ENCODE data around the gene RFC3.
"Not testable (repeated sequence)": the region's sequence is repeated elsewhere in the genome, so short reads cannot be mapped to it uniquely, and the experiment has no call there.

The RFC3 gene

GRCh38 chr13:33789739-33790138, 28.2 kb upstream of the RFC3 start:
- in situ Hi-C loops (cut with HindIII; ENCODE audit: low pct_unique_long_range_greater_than_20kb, low sequenced_read_pairs) = no loop called here
- DNase-seq (ENCODE audit: low read depth in 1 of 2, low spot score in 1 of 2) = no peak
- no peak for TF ChIP-seq JUND (IDR thresholded peaks at IDR 0.05; ENCODE audit: low read depth)

GRCh38 chr13:33793726-33794125, 24.2 kb upstream of the RFC3 start:
- in situ Hi-C loops (cut with HindIII; ENCODE audit: low pct_unique_long_range_greater_than_20kb, low sequenced_read_pairs) = no loop called here
- TF ChIP-seq JUND (IDR thresholded peaks at IDR 0.05; ENCODE audit: low read depth) = no peak
- no peak for DNase-seq (ENCODE audit: low read depth in 1 of 2, low spot score in 1 of 2)

GRCh38 chr13:33794576-33794975, 23.4 kb upstream of the RFC3 start:
- TF ChIP-seq JUND (IDR thresholded peaks at IDR 0.05; ENCODE audit: low read depth) = no peak

GRCh38 chr13:33796095-33796494, 21.9 kb upstream of the RFC3 start:
- in situ Hi-C loops (cut with HindIII; ENCODE audit: low pct_unique_long_range_greater_than_20kb, low sequenced_read_pairs) = no loop called here
- TF ChIP-seq JUND (IDR thresholded peaks at IDR 0.05; ENCODE audit: low read depth) = no peak
- DNase-seq (ENCODE audit: low read depth in 1 of 2, low spot score in 1 of 2) = no peak

More at GRCh38 chr13:33794576-33794975, 23.4 kb upstream of the RFC3 start:
- no peak for DNase-seq (ENCODE audit: low read depth in 1 of 2, low spot score in 1 of 2)
- in situ Hi-C loops (cut with HindIII; ENCODE audit: low pct_unique_long_range_greater_than_20kb, low sequenced_read_pairs) = no loop called here

- no peak for DNase-seq (ENCODE audit: low read depth in 1 of 2, low spot score in 1 of 2)
- no peak for TF ChIP-seq JUND (IDR thresholded peaks at IDR 0.05; ENCODE audit: low read depth)
- in situ Hi-C loops (cut with HindIII; ENCODE audit: low pct_unique_long_range_greater_than_20kb, low sequenced_read_pairs) = no loop called here
Measured at GRCh38 chr13:33797622-33798021, 20.3 kb upstream of the RFC3 start.

- in situ Hi-C loops (cut with HindIII; ENCODE audit: low pct_unique_long_range_greater_than_20kb, low sequenced_read_pairs) = no loop called here
- TF ChIP-seq JUND (IDR thresholded peaks at IDR 0.05; ENCODE audit: low read depth) = no peak
- DNase-seq (ENCODE audit: low read depth in 1 of 2, low spot score in 1 of 2) = no peak
Measured at GRCh38 chr13:33798023-33798422, 19.9 kb upstream of the RFC3 start.

GRCh38 chr13:33799950-33800592, 17.9 kb upstream of the RFC3 start:
- TF ChIP-seq JUND (IDR thresholded peaks at IDR 0.05; ENCODE audit: low read depth) = no peak
- in situ Hi-C loops (cut with HindIII; ENCODE audit: low pct_unique_long_range_greater_than_20kb, low sequenced_read_pairs) = no loop called here
- peak in 1 of 2 experiments; percentile 36 for DNase-seq (ENCODE audit: low read depth in 1 of 2, low spot score in 1 of 2)

- DNase-seq (ENCODE audit: low read depth in 1 of 2, low spot score in 1 of 2) = no peak
- in situ Hi-C loops (cut with HindIII; ENCODE audit: low pct_unique_long_range_greater_than_20kb, low sequenced_read_pairs) = no loop called here
- no peak for TF ChIP-seq JUND (IDR thresholded peaks at IDR 0.05; ENCODE audit: low read depth)
Measured at GRCh38 chr13:33800646-33801186, 17.2 kb upstream of the RFC3 start.

- TF ChIP-seq JUND (IDR thresholded peaks at IDR 0.05; ENCODE audit: low read depth) = no peak
- in situ Hi-C loops (cut with HindIII; ENCODE audit: low pct_unique_long_range_greater_than_20kb, low sequenced_read_pairs) = no loop called here
- DNase-seq (ENCODE audit: low read depth in 1 of 2, low spot score in 1 of 2) = no peak
Measured at GRCh38 chr13:33806470-33807248, 11.3 kb upstream of the RFC3 start.

- in situ Hi-C loops (cut with HindIII; ENCODE audit: low pct_unique_long_range_greater_than_20kb, low sequenced_read_pairs); DNase-seq (ENCODE audit: low read depth in 1 of 2, low spot score in 1 of 2): not testable (repeated sequence)
Measured at GRCh38 chr13:33812829-33813228, 5.1 kb upstream of the RFC3 start.

- no peak for DNase-seq (ENCODE audit: low read depth in 1 of 2, low spot score in 1 of 2)
- TF ChIP-seq JUND (IDR thresholded peaks at IDR 0.05; ENCODE audit: low read depth) = no peak
Measured at GRCh38 chr13:33815011-33815550, 2.9 kb upstream of the RFC3 start.

GRCh38 chr13:33816912-33817311, 1.0 kb upstream of the RFC3 start:
- in situ Hi-C loops (cut with HindIII; ENCODE audit: low pct_unique_long_range_greater_than_20kb, low sequenced_read_pairs) = no loop called here
- TF ChIP-seq JUND (IDR thresholded peaks at IDR 0.05; ENCODE audit: low read depth) = no peak

More at GRCh38 chr13:33815011-33815550, 2.9 kb upstream of the RFC3 start:
- in situ Hi-C loops (cut with HindIII; ENCODE audit: low pct_unique_long_range_greater_than_20kb, low sequenced_read_pairs) = no loop called here

GRCh38 chr13:33817513-33817900, 442 bp upstream of the RFC3 start:
- no peak for TF ChIP-seq JUND (IDR thresholded peaks at IDR 0.05; ENCODE audit: low read depth)
- DNase-seq (ENCODE audit: low read depth in 1 of 2, low spot score in 1 of 2) = no peak
- in situ Hi-C loops (cut with HindIII; ENCODE audit: low pct_unique_long_range_greater_than_20kb, low sequenced_read_pairs) = no loop called here

More at GRCh38 chr13:33816912-33817311, 1.0 kb upstream of the RFC3 start:
- DNase-seq (ENCODE audit: low read depth in 1 of 2, low spot score in 1 of 2) = no peak
